DND-41 (cell line): ENCODE measurements around the gene ITGB7.
"Not testable (repeated sequence)": the region's sequence is repeated elsewhere in the genome, so short reads cannot be mapped to it uniquely, and the experiment has no call there.

Experiments used
- CTCF ChIP-seq: IDR thresholded peaks from 2 replicates; pipeline ENCODE4 v1.5.1; 2012; ENCODE audit warnings: borderline replicate concordance, low read length, moderate library complexity, mild to moderate bottlenecking; ENCODE audit not compliant: poor library complexity, severe bottlenecking; ENCODE audit errors: extremely low read depth
- EZH2 ChIP-seq: IDR thresholded peaks from 3 replicates; pipeline ENCODE4 v1.6.1; 2012; ENCODE audit warnings: borderline replicate concordance, low read depth, mild to moderate bottlenecking, moderate library complexity, low read length, inconsistent platforms; ENCODE audit not compliant: severe bottlenecking

- TF ChIP-seq CTCF, EZH2: not testable (repeated sequence)
Measured at GRCh38 chr12:53202316-53202715, 4.7 kb downstream of the ITGB7 start.
